DMS79 treated with DMSO at 0.1 percent for 48 hours (cell line): ENCODE data around the gene TOP1.

ENCODE experiments used
- DNase-seq: peaks from one replicate; lab custom pipeline; 2025; lab: John Stamatoyannopoulos, UW

The TOP1 gene

GRCh38 chr20:41028359-41029149 lies at the start of gene TOP1:
Gene TOP1, plus strand, starts transcription at chr20:41028822. Its CDS starts 246 bp downstream, at chr20:41029068.
- peak; percentile 84 for DNase-seq

- DNase-seq = no peak
Observed at GRCh38 chr20:40979247-40979646, 49.4 kb upstream of the TOP1 start.

GRCh38 chr20:40980106-40980827 lies 48.4 kb upstream of the TOP1 start:
- DNase-seq = no peak

GRCh38 chr20:40980828-40981310 lies 47.8 kb upstream of the TOP1 start:
- no peak for DNase-seq

- DNase-seq = no peak
Observed at GRCh38 chr20:40982415-40983145, 46.0 kb upstream of the TOP1 start.

GRCh38 chr20:40983898-40984297 lies 44.7 kb upstream of the TOP1 start:
- DNase-seq = no peak

GRCh38 chr20:40984496-40984895 lies 44.1 kb upstream of the TOP1 start:
- DNase-seq = no peak

GRCh38 chr20:40986774-40987173 lies 41.8 kb upstream of the TOP1 start:
- no peak for DNase-seq

- DNase-seq = peak; percentile 24
Observed at GRCh38 chr20:40990542-40991120, 38.0 kb upstream of the TOP1 start.

GRCh38 chr20:40991181-40991889 lies 37.3 kb upstream of the TOP1 start:
- no peak for DNase-seq

GRCh38 chr20:40992349-40993113 lies 36.1 kb upstream of the TOP1 start:
- DNase-seq = no peak

- no peak for DNase-seq
Observed at GRCh38 chr20:40993794-40994540, 34.7 kb upstream of the TOP1 start.

GRCh38 chr20:40996326-40996725 lies 32.3 kb upstream of the TOP1 start:
- DNase-seq = no peak

GRCh38 chr20:40997116-40997515 lies 31.5 kb upstream of the TOP1 start:
- no peak for DNase-seq

- DNase-seq = no peak
Observed at GRCh38 chr20:40999841-41000240, 28.8 kb upstream of the TOP1 start.

GRCh38 chr20:41000628-41001027 lies 28.0 kb upstream of the TOP1 start:
- no peak for DNase-seq

- DNase-seq = no peak
Observed at GRCh38 chr20:41001497-41001896, 27.1 kb upstream of the TOP1 start.

- DNase-seq = no peak
Observed at GRCh38 chr20:41002842-41003142, 25.8 kb upstream of the TOP1 start.

GRCh38 chr20:41003143-41003935 lies 25.3 kb upstream of the TOP1 start:
- DNase-seq = peak; percentile 2
